ENCODE measurements around the gene ZBTB20. TPM values are rescaled to one million over a fixed set of nuclear protein-coding genes. Genes with fewer than 3 reads are reported as not detected.

The ZBTB20 gene
- polyA plus RNA-seq, 3 donors: 1.3 to 3.2 (median 2.0) TPM

GRCh38 chr3:114834175-114834940 is 312.7 kb downstream of the ZBTB20 start:
- Mint-ChIP-seq H3K9me3 (no peaks in the 10 kb centered on the region), H3K27ac (no peak overlapping the region), H3K36me3 (no peaks in the 10 kb centered on the region), H3K4me1 (no peaks in the 10 kb centered on the region), H3K4me3 (no peak overlapping the region), H3K27me3 (ENCODE audit: low read depth in 3 of 3) (peaks cover 0 to 2% (median 0%) of the 10 kb centered on the region in 3 donors)
- no peak overlapping the region for H3K27ac ChIP-seq (ENCODE audit: low read depth in 1 of 2, low read length in 2 of 2)
- H4K20me1 ChIP-seq (ENCODE audit: insufficient read depth, low read length): no peaks in the 10 kb centered on the region
- H3K4me1 ChIP-seq (ENCODE audit: control insufficient read depth in 1 of 2, insufficient read depth in 2 of 2, low read length in 2 of 2): no peaks in the 10 kb centered on the region
- no peaks in the 10 kb centered on the region for H3K79me2 ChIP-seq (ENCODE audit: insufficient read depth, low read length)
- no CpG with 5 or more reads among the region's 7 CpGs for WGBS (ENCODE audit: insufficient coverage)
- no peaks in the 10 kb centered on the region for H3K36me3 ChIP-seq (replicated peaks in 1 of 2; ENCODE audit: control insufficient read depth in 1 of 2, insufficient read depth in 2 of 2, low read length in 2 of 2)
- intact Hi-C loops (cut with micrococcal nuclease): no loop called here
- no peaks in the 10 kb centered on the region for H3K9me3 ChIP-seq (replicated peaks in 1 of 2; ENCODE audit: control insufficient read depth in 1 of 2, insufficient read depth in 1 of 2, low read length in 2 of 2)
- H3K9ac ChIP-seq (ENCODE audit: insufficient read depth, low read length, poor library complexity, severe bottlenecking): no peak overlapping the region
- no peak for DNase-seq
- no peak for TF ChIP-seq CTCF (IDR thresholded peaks at IDR 0.05)
- H3K27me3 ChIP-seq (ENCODE audit: control insufficient read depth in 2 of 2, insufficient read depth in 2 of 2, low read length in 2 of 2): no peaks in the 10 kb centered on the region
- no peak overlapping the region for H3K4me2 ChIP-seq (replicated peaks; ENCODE audit: extremely low read depth, low read length, poor library complexity, severe bottlenecking)
- H3K4me3 ChIP-seq (replicated peaks in 1 of 3; ENCODE audit: low read depth in 2 of 3, low read length in 3 of 3): no peak overlapping the region
- H2AFZ ChIP-seq (ENCODE audit: insufficient read depth, low read depth, low read length, poor library complexity, severe bottlenecking): no peak overlapping the region

DNA sequence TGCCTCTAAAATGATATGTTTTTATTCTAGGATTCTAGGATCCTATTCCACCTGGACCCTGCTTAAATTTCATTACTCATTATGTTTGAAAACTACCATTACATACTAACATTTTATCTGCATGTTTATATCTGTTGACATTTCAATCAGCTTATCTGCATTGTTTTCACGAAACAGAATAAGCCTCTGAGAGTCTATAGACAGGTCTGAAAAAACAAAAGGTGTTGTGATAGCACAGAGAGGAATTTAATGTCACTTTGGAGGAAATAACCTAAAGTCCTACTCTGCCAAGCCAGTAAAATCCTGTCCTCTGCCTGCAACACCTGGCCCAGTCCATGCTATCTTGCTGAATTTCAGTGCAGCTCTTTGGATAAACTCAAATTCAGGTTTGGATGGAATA is 315.2 kb downstream of the ZBTB20 start:
- H3K9ac ChIP-seq (ENCODE audit: insufficient read depth, low read length, poor library complexity, severe bottlenecking): no peak overlapping the region
- no peaks in the 10 kb centered on the region for H3K79me2 ChIP-seq (ENCODE audit: insufficient read depth, low read length)
- no peak overlapping the region for H3K4me3 Mint-ChIP-seq
- no peaks in the 10 kb centered on the region for H3K9me3 ChIP-seq (replicated peaks in 1 of 2; ENCODE audit: control insufficient read depth in 1 of 2, insufficient read depth in 1 of 2, low read length in 2 of 2)
- no peak overlapping the region for H2AFZ ChIP-seq (ENCODE audit: insufficient read depth, low read depth, low read length, poor library complexity, severe bottlenecking)
- peaks cover 0 to 2% (median 0%) of the 10 kb centered on the region in 3 donors for H3K27me3 Mint-ChIP-seq (ENCODE audit: low read depth in 3 of 3)
- TF ChIP-seq CTCF (IDR thresholded peaks at IDR 0.05): no peak
- no peak overlapping the region for H3K4me2 ChIP-seq (replicated peaks; ENCODE audit: extremely low read depth, low read length, poor library complexity, severe bottlenecking)
- no peak overlapping the region for H3K27ac Mint-ChIP-seq
- no peaks in the 10 kb centered on the region for H3K9me3 Mint-ChIP-seq
- DNase-seq: no peak
- no peaks in the 10 kb centered on the region for H3K4me1 Mint-ChIP-seq
- H4K20me1 ChIP-seq (ENCODE audit: insufficient read depth, low read length): no peaks in the 10 kb centered on the region
- no peaks in the 10 kb centered on the region for H3K36me3 ChIP-seq (replicated peaks in 1 of 2; ENCODE audit: control insufficient read depth in 1 of 2, insufficient read depth in 2 of 2, low read length in 2 of 2)
- H3K36me3 Mint-ChIP-seq: no peaks in the 10 kb centered on the region
- intact Hi-C loops (cut with micrococcal nuclease): no loop called here
- H3K27me3 ChIP-seq (ENCODE audit: control insufficient read depth in 2 of 2, insufficient read depth in 2 of 2, low read length in 2 of 2): no peaks in the 10 kb centered on the region
- no peaks in the 10 kb centered on the region for H3K4me1 ChIP-seq (ENCODE audit: control insufficient read depth in 1 of 2, insufficient read depth in 2 of 2, low read length in 2 of 2)
- H3K4me3 ChIP-seq (replicated peaks in 1 of 3; ENCODE audit: low read depth in 2 of 3, low read length in 3 of 3): no peak overlapping the region
- no CpG with 5 or more reads among the region's 1 CpG for WGBS (ENCODE audit: insufficient coverage)
- H3K27ac ChIP-seq (ENCODE audit: low read depth in 1 of 2, low read length in 2 of 2): no peak overlapping the region

Data from CD14-positive monocyte (primary cell).